HG02763 (cell line): Measurements from ENCODE around the gene PECR.
A peak's percentile ranks its signal among the peaks of the same experiment; 100 is the strongest.
"Not testable (repeated sequence)": the region's sequence is repeated elsewhere in the genome, so short reads cannot be mapped to it uniquely, and the experiment has no call there.

Source experiments
- ATAC-seq: cut with Tn5 transposase; IDR thresholded peaks from one replicate; pipeline ENCODE4 v1.9.1; 2021; ENCODE audit warnings: mild to moderate bottlenecking, moderate library complexity; ENCODE audit not compliant: unreplicated experiment

Gene PECR

GRCh38 chr2:216031960-216032689, 49.5 kb downstream of the PECR start:
- ATAC-seq: peak; percentile 70

- no peak for ATAC-seq
Observed at GRCh38 chr2:216030216-216030615, 51.4 kb downstream of the PECR start.

GRCh38 chr2:216029416-216030129, 52.0 kb downstream of the PECR start:
- ATAC-seq: no peak

GRCh38 chr2:216024779-216025336, 56.8 kb downstream of the PECR start:
- ATAC-seq: no peak

- peak; percentile 73 for ATAC-seq
Observed at GRCh38 chr2:216023055-216023648, 58.5 kb downstream of the PECR start.

- no peak for ATAC-seq
Observed at GRCh38 chr2:216021768-216022565, 59.6 kb downstream of the PECR start.

GRCh38 chr2:216018709-216019108, 62.9 kb downstream of the PECR start:
- no peak for ATAC-seq

- ATAC-seq: no peak
Observed at GRCh38 chr2:216017365-216017764, 64.2 kb downstream of the PECR start.

- no peak for ATAC-seq
Observed at GRCh38 chr2:216016581-216016980, 65.0 kb downstream of the PECR start.

- ATAC-seq: peak; percentile 80
Observed at GRCh38 chr2:216015722-216016464, 65.7 kb downstream of the PECR start.

- no peak for ATAC-seq
Observed at GRCh38 chr2:216014986-216015385, 66.6 kb downstream of the PECR start.

- no peak for ATAC-seq
Observed at GRCh38 chr2:216014006-216014405, 67.6 kb downstream of the PECR start.

GRCh38 chr2:216013080-216013909, 68.3 kb downstream of the PECR start, which contains the start of gene MREG:
Gene MREG (minus strand): TSS chr2:216013551. CDS start chr2:216013327, 224 bp downstream.
- peak; percentile 43 for ATAC-seq

GRCh38 chr2:216012830-216013079, 68.9 kb downstream of the PECR start:
- no peak for ATAC-seq

GRCh38 chr2:216012133-216012829, 69.3 kb downstream of the PECR start:
- no peak for ATAC-seq

- not testable (repeated sequence) for ATAC-seq
Observed at GRCh38 chr2:216009215-216009614, 72.4 kb downstream of the PECR start.

GRCh38 chr2:216008387-216008786, 73.2 kb downstream of the PECR start:
- ATAC-seq: no peak

- ATAC-seq: peak; percentile 44
Observed at GRCh38 chr2:216006164-216006663, 75.4 kb downstream of the PECR start.
